ENCODE results near the gene EDNRA.
A peak's percentile ranks its signal among the peaks of the same experiment; 100 is the strongest.

Gene EDNRA

DNA sequence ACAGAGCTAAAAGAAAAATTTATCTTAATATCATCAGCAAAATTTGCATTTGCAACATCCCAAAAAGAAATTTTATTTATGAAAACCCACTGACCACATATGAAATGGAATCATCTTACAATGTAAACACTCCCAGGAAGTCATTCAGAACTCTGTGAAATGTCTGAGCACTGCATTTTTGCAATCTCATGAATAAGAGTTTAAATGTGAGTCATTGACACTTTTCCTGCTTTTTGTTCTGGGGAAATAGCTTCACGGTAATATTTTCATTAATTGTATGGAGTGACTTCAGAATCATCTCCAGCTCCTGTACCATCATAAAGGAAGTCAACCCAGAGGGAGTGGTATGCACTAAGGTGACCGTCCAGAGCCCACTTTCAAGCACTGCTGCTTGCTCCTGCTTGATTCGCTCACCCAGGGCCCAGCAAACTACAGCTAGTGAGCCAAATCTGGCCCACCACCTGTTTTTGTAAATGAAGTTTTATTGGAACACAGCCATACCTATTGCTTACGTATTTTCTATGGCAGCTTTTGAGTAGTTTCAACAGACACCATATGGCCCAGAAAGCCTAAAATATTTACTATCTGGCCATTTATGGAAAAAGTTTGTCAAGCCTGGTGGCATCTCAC is 17.2 kb downstream of the EDNRA start:
- DNase-seq (ENCODE audit: low spot score): peak; percentile 33

DNA sequence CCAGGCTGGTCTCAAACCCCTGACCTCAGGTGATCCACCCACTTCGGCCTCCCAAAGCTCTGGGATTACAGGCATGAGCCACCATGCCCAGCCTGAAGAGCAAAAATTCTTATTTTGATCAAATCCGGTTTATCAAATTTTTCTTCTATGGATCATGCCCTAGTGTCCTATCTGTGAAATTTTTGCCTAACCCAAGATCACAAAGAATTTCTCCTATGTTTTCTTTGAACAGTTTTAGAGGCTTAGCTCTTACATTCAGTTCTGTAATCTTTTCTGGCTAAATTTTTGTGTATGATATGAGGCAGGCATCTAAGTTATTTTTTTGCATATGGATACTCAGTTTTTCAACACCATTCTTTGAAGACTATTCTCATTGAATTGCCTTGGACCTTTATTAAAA is 27.4 kb downstream of the EDNRA start:
- no peak for DNase-seq (ENCODE audit: low spot score)

DNA sequence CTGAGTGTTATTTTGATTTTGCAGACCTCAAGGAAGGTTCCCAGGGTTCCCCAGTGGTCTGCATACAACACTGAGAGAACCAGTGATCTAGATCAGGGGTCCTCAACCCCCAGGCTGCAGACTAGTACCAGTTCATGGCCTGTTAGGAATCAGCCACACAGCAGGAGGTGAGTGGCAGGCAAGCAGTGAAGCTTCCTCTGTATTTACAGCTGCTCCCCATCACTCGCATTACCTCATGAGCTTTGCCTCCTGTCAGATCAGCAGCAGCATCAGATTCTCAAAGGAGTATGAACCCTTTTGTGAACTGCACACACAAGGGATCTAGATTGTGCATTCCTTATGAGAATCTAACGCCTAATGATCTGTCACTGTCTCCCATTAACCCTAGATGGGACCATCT is 28.5 kb downstream of the EDNRA start:
- no peak for DNase-seq (ENCODE audit: low spot score)

DNA sequence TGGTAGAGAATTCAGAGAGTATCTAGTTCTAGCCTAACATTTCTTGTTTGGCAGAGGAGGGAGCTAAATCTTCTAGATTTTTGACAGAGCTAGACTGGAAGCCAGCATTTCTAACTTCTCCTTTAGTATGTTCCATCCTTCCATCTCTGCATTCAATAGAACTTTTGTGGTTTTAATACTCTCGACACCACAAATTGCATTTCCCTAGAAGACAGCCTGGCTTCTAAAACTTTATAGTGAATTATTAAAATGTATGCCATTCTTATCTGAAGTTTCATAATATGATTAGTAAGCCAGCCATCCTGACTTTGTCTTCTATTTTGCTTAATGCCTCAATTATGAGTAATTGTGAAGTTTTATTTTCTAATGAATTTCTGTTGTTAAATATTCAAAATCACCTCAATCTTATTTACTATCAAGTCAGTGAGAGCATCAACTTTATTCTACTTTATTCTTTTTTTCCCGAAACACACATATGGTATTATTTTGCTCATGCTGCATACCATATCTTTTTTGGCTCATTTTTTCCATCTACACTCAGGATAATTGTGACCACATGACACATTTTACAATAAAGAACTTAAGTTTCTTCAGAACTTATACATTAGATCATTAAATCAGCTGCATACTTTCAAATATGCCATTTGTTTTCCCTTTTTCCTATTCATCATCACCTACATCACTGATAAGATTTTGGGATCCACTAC is 30.2 kb downstream of the EDNRA start:
- no peak for DNase-seq (ENCODE audit: low spot score)

DNA sequence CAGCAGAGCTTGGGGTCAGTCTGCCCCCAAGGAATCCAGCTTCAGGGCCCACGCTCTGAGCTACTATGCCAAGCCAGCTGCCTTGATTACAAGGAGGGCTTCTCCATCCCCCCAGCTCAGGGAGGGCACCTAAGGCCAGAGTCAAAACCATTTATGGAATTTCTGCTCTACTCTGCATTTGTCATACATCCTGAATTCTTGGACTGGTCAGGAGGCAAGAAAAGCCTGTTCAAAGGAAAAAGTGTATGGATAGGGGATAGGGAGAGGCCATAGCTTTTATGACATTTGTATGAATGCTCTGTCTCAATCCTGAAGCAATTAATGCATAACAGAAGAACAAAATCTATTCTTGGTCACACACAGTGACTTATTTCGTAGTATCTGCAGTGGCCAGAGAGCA is 32.2 kb downstream of the EDNRA start:
- DNase-seq (ENCODE audit: low spot score): no peak

DNA sequence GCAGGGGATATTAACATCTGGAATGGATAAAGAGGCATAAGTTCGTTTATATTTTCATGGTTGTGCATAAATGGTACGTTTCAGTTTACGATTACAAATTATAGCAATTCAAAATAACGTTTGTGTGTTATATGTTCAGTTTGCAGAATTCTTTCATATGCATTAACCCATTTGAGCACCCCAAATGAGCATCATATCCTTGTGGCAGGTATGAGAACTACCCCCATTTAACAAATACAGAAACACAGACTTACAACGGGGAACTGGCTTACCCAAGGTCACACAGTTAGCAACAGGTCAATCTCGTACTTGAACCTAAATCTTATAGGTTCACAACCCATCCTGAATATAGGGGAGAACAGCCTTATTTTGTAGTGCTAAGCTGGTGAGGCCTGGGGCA is 33.1 kb downstream of the EDNRA start:
- no peak for DNase-seq (ENCODE audit: low spot score)

DNA sequence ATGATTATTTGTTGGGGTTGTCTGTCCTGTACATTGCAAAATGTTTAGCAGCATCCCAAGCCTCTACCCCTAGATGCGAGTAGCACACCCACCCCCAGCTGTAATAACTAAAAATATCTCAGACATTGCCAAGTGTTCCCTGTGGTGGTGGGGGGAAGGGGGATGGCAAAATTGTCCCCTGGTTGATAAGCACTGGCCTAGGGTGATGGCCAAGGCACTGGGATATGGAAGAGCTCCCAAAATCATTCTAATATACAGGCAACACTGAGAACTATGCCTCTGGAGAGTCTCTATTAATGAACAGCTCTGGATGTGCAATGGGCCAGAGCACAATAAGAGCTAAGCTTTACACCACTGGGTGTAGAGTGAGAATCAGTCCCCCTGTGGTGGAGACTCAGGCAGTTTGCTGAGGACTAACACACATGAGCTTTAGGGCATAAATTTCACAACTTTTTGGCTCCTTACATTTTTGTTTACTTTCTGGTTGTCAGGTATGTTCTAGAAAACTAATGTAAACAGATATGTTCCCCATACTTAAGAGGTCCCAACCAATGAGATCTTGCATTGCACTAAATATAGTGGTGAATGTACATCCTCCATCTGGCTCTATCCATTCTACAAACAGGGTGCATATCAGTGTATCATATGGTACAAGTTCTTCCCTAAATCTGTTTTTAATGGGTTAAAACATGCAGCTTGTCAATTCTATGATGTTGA is 34.5 kb downstream of the EDNRA start:
- DNase-seq (ENCODE audit: low spot score): no peak

DNA sequence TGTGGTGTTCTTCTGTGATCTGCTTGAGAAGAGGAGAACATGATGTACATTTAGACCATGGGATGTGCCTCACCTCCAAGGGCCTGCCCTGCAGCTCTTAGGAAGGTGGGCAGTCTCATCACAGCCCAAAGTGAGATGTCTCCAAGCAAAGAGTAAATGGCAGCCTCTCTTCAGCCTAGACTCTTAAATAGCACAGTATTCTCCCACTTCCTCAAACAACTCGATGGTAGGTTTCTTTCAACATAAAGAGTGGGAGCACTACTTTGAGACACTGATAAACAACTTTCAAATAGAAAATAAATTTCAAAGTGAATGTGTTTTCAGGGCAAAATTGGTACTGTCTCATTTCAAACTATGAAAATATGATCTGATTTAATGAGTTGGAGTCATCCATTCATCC is 35.2 kb downstream of the EDNRA start:
- DNase-seq (ENCODE audit: low spot score): no peak

DNA sequence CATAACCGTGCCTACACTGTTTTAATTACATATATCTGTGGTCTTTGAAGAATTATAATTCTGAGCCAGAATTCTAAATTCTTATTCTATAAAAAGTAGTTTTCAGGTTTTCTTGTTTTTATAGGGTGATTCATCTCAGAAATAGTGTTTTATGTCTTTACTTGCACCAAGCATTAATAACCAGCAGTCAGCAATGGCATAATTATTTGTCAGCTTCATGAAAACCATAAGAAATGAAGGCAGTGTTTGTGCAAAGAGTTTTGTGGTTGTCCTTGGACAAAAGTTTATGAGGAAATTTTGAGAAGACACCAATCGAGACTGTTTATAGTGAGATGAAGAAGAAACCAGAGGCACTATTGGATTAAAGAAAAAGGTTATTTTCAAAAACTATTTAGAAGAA is 37.2 kb downstream of the EDNRA start:
- DNase-seq (ENCODE audit: low spot score): no peak

DNA sequence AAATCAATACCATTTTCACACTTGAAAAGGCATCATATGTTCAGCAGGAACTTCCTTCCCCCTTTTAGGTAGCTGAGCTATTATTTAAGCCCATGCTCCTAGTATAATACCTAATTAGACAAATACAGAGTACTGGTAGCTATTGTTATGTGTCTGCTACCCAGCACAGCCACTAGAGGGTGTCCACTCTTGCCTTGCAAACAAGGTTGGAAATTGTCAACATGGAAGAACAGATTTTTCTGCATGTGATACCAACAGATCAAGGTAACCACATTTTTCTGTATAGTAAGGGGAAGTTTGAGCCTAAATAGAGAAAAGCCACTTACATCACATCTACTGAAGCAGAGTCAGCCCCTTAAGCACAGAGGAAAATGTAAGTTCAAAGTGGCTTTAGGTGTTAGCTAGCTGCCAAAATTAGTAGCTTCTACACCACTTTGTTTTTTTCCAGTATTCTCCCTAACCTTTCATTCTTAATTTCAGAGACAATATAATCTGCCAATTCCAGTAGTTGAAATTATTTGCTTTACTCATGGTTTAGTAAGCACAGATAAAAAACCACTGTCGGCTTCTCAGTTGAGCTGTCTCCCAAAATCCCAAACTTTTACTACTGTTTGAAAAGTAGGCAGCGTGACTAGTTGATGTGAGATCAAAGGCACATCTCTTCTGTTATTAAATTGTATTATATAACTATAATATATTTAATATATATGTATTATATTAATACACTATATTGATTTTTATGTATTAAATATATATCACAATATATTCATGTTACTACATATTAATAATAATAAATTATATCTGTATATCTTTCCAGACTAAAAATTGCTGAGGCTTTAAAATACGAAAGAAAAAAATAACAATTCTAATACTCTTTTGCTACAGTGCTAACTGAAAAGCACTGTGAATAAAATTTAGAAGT is 38.2 kb downstream of the EDNRA start:
- peak; percentile 75 for DNase-seq (ENCODE audit: low spot score)

DNA sequence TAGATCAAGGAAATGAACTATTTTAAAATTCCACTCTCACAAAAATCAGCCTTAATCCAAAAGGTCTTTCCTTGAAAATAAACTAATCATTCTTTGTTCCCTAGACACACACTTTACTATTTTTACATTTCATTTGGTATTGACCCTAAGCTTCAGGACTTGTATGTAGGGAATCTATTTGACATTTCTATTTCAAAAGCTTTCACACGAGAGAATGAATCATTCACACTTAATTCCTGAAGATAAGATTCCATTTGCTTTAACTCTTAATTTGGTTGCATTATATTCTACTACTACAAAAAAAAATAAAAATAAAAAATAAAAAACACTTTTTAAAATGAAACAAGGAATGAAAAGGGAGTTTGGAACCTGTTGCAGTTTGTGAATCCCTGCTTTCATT is 43.7 kb downstream of the EDNRA start:
- DNase-seq (ENCODE audit: low spot score): no peak

DNA sequence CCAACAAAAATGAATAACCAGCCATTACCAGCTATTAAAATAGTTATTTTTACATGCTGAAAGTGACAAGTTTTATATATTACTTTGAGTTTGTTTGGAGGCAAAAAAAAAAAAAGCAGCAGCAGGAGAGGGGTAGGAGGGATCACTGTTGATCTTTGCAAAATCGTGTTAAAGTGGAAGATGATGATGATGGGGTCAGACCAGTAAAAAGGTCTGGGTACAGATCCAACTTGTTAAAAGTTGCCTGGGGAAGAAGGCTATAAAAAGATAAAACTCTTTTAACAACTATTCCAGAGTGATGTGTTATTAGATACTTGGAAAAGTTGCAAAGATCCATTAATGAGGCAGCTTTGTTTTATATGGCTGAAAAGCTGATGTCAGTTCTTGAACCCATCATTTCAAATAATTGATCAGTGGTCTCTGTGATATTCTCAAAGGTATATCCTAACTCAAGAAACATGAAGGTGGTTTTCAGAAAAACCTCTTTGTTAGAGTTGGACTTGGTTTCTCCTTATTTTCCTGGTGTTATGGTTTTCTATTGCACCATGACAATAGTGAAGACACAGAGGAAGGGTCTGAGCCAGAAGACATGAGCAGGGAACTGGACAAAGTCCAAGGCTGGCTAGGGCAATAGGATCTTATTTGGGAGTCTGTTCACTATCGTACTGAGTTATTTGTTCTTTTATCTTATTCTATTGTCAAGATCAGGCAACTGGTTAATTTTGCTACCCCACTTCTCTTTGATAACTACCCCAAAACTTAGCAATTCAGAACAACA is 44.8 kb downstream of the EDNRA start:
- DNase-seq (ENCODE audit: low spot score): no peak

DNA sequence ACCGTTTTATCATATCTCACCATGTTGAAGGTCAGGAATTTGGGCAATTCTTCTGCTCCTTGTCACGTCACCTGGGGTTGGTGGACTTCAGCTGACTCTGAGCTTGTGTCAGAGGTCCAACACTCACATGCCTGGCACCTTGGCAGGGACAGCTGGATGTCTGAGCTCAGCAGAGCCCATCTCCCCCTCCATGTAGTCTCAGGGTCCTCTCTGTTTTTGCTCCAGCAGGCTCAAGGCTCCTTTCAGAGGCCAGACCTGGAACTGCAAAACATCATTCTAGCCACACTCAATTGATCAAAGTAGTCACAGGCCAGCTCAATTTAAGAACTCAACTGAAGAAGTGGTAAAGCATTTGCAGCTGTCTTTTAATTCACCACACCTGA is 45.4 kb downstream of the EDNRA start:
- DNase-seq (ENCODE audit: low spot score): no peak

DNA sequence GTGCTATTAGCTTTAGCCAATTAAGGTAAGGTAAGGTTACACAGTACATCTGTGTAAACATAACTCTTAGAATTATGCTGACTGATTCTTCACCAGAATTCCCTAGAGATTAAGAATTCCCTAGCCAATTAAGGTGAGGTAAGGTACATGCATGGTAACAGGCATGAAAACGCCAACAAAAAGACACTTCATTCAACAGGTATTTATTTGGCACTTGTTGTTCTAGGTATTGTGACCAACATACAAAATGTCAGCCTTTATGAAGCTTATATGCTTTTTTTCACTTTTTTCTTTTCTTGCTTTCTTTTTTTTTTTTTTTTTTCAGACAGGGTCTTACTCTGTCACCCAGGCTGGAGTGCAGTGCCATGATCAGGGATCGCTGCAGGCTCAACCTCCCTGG is 47.2 kb downstream of the EDNRA start:
- no peak for DNase-seq (ENCODE audit: low spot score)

DNA sequence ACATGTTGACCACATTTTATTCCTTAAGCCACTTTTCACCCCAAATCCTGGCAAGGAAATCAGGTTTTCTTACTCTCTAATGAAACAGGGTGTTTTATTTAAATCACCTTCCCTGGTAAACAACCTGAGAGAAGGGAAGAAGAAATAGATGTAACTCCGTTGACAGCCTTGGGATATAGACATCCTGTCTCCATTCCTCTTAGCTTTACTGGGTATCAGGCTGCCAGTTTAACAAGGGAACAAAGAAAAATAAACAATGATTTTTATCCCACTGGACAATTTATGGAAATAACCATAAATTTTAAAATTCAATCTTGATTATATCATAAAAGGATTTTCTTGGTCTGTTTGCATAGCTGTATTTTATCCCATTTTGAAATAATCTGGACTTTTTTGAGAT is 49.2 kb downstream of the EDNRA start:
- DNase-seq (ENCODE audit: low spot score): no peak

DNA sequence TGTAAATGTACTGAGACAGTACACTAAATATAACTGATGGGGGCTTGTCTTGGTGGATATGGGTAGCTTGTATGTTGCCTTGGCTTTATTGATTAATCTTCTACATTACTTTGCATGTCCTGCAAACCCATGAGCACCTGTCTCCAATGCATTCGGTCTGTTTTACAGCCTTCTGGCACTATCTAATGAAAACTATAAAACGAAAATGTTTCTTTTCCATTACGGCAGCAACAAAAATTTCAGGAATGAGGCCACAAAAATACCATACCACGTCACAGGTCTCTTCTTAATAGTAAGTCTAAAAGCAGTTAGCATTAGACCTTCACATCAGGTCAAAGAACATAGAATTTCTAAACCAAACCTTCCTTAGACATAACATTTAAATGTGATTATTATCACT is 49.8 kb downstream of the EDNRA start:
- DNase-seq (ENCODE audit: low spot score): no peak

DNA sequence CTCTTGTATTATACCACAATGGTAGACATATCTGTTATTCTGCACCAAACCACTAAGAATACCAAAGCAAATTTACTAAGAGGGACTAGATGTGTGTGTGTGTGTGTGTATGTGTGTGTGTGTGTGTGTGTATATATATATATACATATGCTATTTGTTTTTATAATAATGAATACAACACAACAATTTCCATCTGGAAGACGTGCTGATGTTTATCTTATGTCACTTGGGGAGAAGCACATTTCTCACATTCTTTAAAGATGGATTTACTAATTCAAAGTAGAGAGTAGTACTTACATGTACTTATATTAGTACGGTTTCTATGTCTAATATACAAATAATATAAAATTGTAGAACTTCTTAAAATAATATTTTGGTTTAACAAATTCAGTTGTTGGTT is 52.0 kb downstream of the EDNRA start:
- no peak for DNase-seq (ENCODE audit: low spot score)

DNA sequence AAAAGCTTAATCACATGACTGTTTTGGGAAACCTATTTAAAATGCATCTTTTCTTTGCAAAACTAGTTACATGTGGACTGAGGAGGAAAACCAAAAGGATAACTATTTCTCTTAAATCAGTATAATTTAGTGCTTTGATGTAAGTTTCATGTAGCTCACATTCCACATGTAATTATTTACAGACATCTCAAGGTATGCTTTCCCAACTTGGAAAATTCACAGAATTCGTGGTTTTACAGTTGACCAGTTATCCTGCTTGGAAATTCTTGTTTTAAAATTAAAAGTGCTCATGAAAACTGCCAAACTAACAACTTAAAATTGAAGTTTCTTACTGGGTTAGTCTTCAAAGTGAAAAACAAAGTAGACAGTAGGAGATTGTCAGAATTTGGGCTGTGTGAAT is 52.4 kb downstream of the EDNRA start:
- no peak for DNase-seq (ENCODE audit: low spot score)

DNA sequence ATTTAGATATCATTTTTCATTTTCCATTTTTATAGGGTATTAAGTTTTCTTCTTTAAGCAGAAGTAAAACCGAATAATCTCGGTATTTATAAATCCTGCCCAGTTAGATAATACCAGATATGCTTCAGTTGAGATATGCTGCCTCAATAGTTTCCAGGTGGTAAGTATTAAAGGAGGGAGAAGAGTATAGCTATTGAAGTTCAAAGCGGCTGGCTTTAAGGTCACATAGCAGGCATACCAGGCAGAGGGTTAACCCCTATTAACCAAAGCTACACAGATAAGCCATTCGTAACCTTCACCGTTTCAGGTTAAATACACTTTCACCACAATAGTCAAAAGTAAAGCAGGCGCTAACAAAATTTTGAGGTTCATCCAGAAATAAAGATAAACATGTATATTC is 54.2 kb downstream of the EDNRA start:
- no peak for DNase-seq (ENCODE audit: low spot score)

DNA sequence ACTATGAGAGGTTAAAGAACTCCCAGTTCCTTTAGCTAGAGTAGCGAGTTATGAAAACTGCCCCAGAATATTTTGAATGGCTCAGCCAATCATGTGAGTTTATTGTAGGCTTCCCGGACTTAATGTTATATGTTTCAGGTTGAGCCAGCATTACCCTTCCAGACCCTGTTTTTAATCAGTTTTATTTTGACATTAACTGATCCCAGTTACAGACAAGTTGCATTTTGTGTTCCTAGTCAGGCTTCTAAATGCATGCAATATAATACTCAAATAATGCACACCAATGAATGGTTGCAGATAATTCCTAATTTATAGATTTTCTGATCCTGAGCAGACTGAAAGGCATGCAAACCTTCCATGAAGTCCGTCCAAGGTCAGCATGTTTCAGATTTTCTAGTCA is 57.8 kb downstream of the EDNRA start:
- DNase-seq (ENCODE audit: low spot score): no peak

DNA sequence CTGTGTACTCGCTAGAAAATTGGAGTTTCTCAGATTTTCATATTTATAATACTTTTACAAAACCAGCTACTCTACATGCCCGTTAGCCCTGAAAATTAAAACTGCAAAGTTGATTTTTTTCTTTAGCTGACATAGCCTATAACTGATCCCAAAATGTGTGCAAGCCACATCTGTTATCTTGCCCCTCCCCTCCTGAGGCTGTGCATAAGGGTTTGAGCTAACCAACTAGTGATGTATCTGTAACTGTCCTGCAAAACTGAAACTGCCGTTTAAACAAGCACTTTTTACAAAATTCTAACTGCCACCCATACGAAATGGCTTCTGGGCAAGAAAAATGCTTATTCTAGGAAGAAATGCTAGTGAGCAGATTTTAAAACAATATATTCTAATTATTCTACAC is 59.1 kb downstream of the EDNRA start:
- no peak for DNase-seq (ENCODE audit: low spot score)
